Progenitor cell of endocrine pancreas (in vitro differentiated cells): Measurements from ENCODE around the gene CERS1. TPM values are rescaled to one million over a fixed set of nuclear protein-coding genes. Genes with fewer than 3 reads are reported as not detected.

ENCODE experiments used
- DNase-seq: peaks from one replicate; pipeline ENCODE4 v3.0.0; 2021; ENCODE audit warnings: low spot score; ENCODE audit not compliant: unreplicated experiment
- H3K27ac Mint-ChIP-seq: 2 replicates; pipeline ENCODE4 v1.8.0; 2021; ENCODE audit warnings: mild to moderate bottlenecking, moderate library complexity, mixed read lengths
- H3K27me3 Mint-ChIP-seq: 2 replicates; pipeline ENCODE4 v1.8.0; 2021; ENCODE audit warnings: mixed read lengths
- H3K36me3 Mint-ChIP-seq: 2 replicates; pipeline ENCODE4 v1.8.0; 2022; ENCODE audit warnings: mixed read lengths; ENCODE audit not compliant: insufficient read depth
- H3K4me1 Mint-ChIP-seq: 2 replicates; pipeline ENCODE4 v1.8.0; 2021; ENCODE audit warnings: low read depth, mixed read lengths
- H3K4me3 Mint-ChIP-seq: 2 replicates; pipeline ENCODE4 v1.8.0; 2021; ENCODE audit warnings: low read depth, mild to moderate bottlenecking, moderate library complexity, mixed read lengths
- H3K9me3 Mint-ChIP-seq: 2 replicates; pipeline ENCODE4 v1.8.0; 2021; ENCODE audit warnings: low read depth, mixed read lengths
- CTCF ChIP-seq: fragments of 200-600 bp; sonication (generic); IDR thresholded peaks from one replicate; pipeline ENCODE4 v1.5.0; 2021; ENCODE audit warnings: antibody characterized with exemption, mild to moderate bottlenecking; ENCODE audit not compliant: unreplicated experiment
- total RNA-seq: library from RNA; stranded (reverse); gene quantifications from 2 replicates; pipeline ENCODE4 v1.2.1, GENCODE V29; 2021

Gene CERS1
- total RNA-seq, 1 donor from 2014 or later, result 20.9 TPM

GRCh38 chr19:18866800-18867123, 29.2 kb downstream of the CERS1 start:
- TF ChIP-seq CTCF, result no peak
- no peak for DNase-seq
- H3K27ac Mint-ChIP-seq, result no peak overlapping the region
- peaks cover 3% of the 10 kb centered on the region for H3K4me1 Mint-ChIP-seq
- no peak overlapping the region for H3K4me3 Mint-ChIP-seq
- H3K27me3 Mint-ChIP-seq, result no peaks in the 10 kb centered on the region
- peaks cover 20% of the 10 kb centered on the region for H3K36me3 Mint-ChIP-seq
- no peaks in the 10 kb centered on the region for H3K9me3 Mint-ChIP-seq

- peaks cover 20% of the 10 kb centered on the region for H3K36me3 Mint-ChIP-seq
- peak overlapping the region; percentile 90 for H3K27ac Mint-ChIP-seq
- H3K4me3 Mint-ChIP-seq, result no peak overlapping the region
- H3K9me3 Mint-ChIP-seq, result no peaks in the 10 kb centered on the region
- no peaks in the 10 kb centered on the region for H3K4me1 Mint-ChIP-seq
- peak; percentile 99 for TF ChIP-seq CTCF
- no peaks in the 10 kb centered on the region for H3K27me3 Mint-ChIP-seq
- peak; percentile 67 for DNase-seq
Measured at GRCh38 chr19:18865973-18866799, 29.8 kb downstream of the CERS1 start.

- TF ChIP-seq CTCF, result no peak
- no peak overlapping the region for H3K27ac Mint-ChIP-seq
- H3K36me3 Mint-ChIP-seq, result peaks cover 19% of the 10 kb centered on the region
- H3K27me3 Mint-ChIP-seq, result no peaks in the 10 kb centered on the region
- H3K9me3 Mint-ChIP-seq, result no peaks in the 10 kb centered on the region
- no peaks in the 10 kb centered on the region for H3K4me1 Mint-ChIP-seq
- no peak overlapping the region for H3K4me3 Mint-ChIP-seq
- no peak for DNase-seq
Measured at GRCh38 chr19:18865106-18865972, 30.6 kb downstream of the CERS1 start.

- TF ChIP-seq CTCF, result no peak
- Mint-ChIP-seq H3K27me3 (no peaks in the 10 kb centered on the region), H3K9me3 (no peaks in the 10 kb centered on the region), H3K4me3 (no peak overlapping the region), H3K27ac (no peak overlapping the region), H3K36me3 (peaks cover 19% of the 10 kb centered on the region), H3K4me1 (no peaks in the 10 kb centered on the region)
- no peak for DNase-seq
Measured at GRCh38 chr19:18863843-18864362, 32.1 kb downstream of the CERS1 start.

- Mint-ChIP-seq H3K4me1 (no peaks in the 10 kb centered on the region), H3K27ac (no peak overlapping the region), H3K36me3 (peaks cover 19% of the 10 kb centered on the region), H3K4me3 (no peak overlapping the region), H3K9me3 (no peaks in the 10 kb centered on the region), H3K27me3 (no peaks in the 10 kb centered on the region)
- TF ChIP-seq CTCF, result no peak
- no peak for DNase-seq
Measured at GRCh38 chr19:18862976-18863842, 32.7 kb downstream of the CERS1 start.
